Measurements from ENCODE around the gene ARFGEF3. TPM values are rescaled to one million over a fixed set of nuclear protein-coding genes. Genes with fewer than 3 reads are reported as not detected.

Gene ARFGEF3
- total RNA-seq, 1 experiment from 2014 or later = 5.2 TPM

- H3K27me3 ChIP-seq (replicated peaks; ENCODE audit: control insufficient read depth, insufficient read depth, low read length) = no peaks in the 10 kb centered on the region
- Mint-ChIP-seq H3K36me3 (ENCODE audit: insufficient read depth, unreplicated experiment) (no peaks in the 10 kb centered on the region), H3K27ac (ENCODE audit: unreplicated experiment) (peak overlapping the region; percentile 27), H3K9me3 (ENCODE audit: unreplicated experiment) (no peaks in the 10 kb centered on the region), H3K4me1 (ENCODE audit: low read depth, unreplicated experiment) (peaks cover 7% of the 10 kb centered on the region), H3K27me3 (ENCODE audit: insufficient read depth, unreplicated experiment) (no peaks in the 10 kb centered on the region), H3K4me3 (ENCODE audit: unreplicated experiment) (no peak overlapping the region)
- no peak overlapping the region for H3K4me3 ChIP-seq (ENCODE audit: low read depth, low read length)
- ChIA-PET POLR2A (no interaction called here), CTCF (no interaction called here)
- no peak for TF ChIP-seq CTCF (IDR thresholded peaks at IDR 0.05; ENCODE audit: insufficient read depth in 1 of 2, low read depth in 1 of 2, low read length in 1 of 2, severe bottlenecking in 1 of 2, unreplicated experiment in 1 of 2)
- no peaks in the 10 kb centered on the region for H3K4me1 ChIP-seq
- intact Hi-C loops (cut with micrococcal nuclease; ENCODE audit: unreplicated experiment) = no loop called here
- H3K9me3 ChIP-seq = no peaks in the 10 kb centered on the region
- no peaks in the 10 kb centered on the region for H3K36me3 ChIP-seq (ENCODE audit: control insufficient read depth, insufficient read depth, low read length)
- DNase-seq = no peak
- BruUV-seq (replicated peaks) = no TSS peak
These were observed 53.5 kb downstream of the ARFGEF3 start for GRCh38 chr6:138215093-138215782.

GRCh38 chr6:138218449-138218848 lies 56.7 kb downstream of the ARFGEF3 start, which contains the start of gene PBOV1:
Gene PBOV1 (minus strand): TSS chr6:138218491. CDS start chr6:138218395, 96 bp downstream.
- CTCF ChIA-PET = no interaction called here
- no TSS peak for BruUV-seq (replicated peaks)
- Histone ChIP-seq H3K4me3 (ENCODE audit: low read depth, low read length) (no peak within 1 kb of the TSS), H3K27me3 (replicated peaks; ENCODE audit: control insufficient read depth, insufficient read depth, low read length) (no peaks in the 10 kb centered on the region), H3K36me3 (ENCODE audit: control insufficient read depth, insufficient read depth, low read length) (no peaks in the 10 kb centered on the region), H3K9me3 (no peaks in the 10 kb centered on the region), H3K4me1 (no peaks in the 10 kb centered on the region)
- no peaks in the 10 kb centered on the region for H3K9me3 Mint-ChIP-seq (ENCODE audit: unreplicated experiment)
- POLR2A ChIA-PET = no interaction called here
- intact Hi-C loops (cut with micrococcal nuclease; ENCODE audit: unreplicated experiment) = no loop called here
- no peaks in the 10 kb centered on the region for H3K36me3 Mint-ChIP-seq (ENCODE audit: insufficient read depth, unreplicated experiment)
- no peak for TF ChIP-seq CTCF (IDR thresholded peaks at IDR 0.05; ENCODE audit: insufficient read depth in 1 of 2, low read depth in 1 of 2, low read length in 1 of 2, severe bottlenecking in 1 of 2, unreplicated experiment in 1 of 2)
- H3K27ac Mint-ChIP-seq (ENCODE audit: unreplicated experiment) = no peak within 1 kb of the TSS
- DNase-seq = no peak
- peaks cover 7% of the 10 kb centered on the region for H3K4me1 Mint-ChIP-seq (ENCODE audit: low read depth, unreplicated experiment)
- no peak within 1 kb of the TSS for H3K4me3 Mint-ChIP-seq (ENCODE audit: unreplicated experiment)
- no peaks in the 10 kb centered on the region for H3K27me3 Mint-ChIP-seq (ENCODE audit: insufficient read depth, unreplicated experiment)

GRCh38 chr6:138219398-138219797 lies 57.7 kb downstream of the ARFGEF3 start:
- H3K27me3 Mint-ChIP-seq (ENCODE audit: insufficient read depth, unreplicated experiment) = no peaks in the 10 kb centered on the region
- POLR2A ChIA-PET = no interaction called here
- H3K4me1 Mint-ChIP-seq (ENCODE audit: low read depth, unreplicated experiment) = peaks cover 7% of the 10 kb centered on the region
- no peaks in the 10 kb centered on the region for H3K9me3 Mint-ChIP-seq (ENCODE audit: unreplicated experiment)
- no peak overlapping the region for H3K4me3 Mint-ChIP-seq (ENCODE audit: unreplicated experiment)
- DNase-seq = no peak
- H3K27ac Mint-ChIP-seq (ENCODE audit: unreplicated experiment) = no peak overlapping the region
- Histone ChIP-seq H3K4me3 (ENCODE audit: low read depth, low read length) (no peak overlapping the region), H3K36me3 (ENCODE audit: control insufficient read depth, insufficient read depth, low read length) (no peaks in the 10 kb centered on the region), H3K27me3 (replicated peaks; ENCODE audit: control insufficient read depth, insufficient read depth, low read length) (no peaks in the 10 kb centered on the region), H3K4me1 (no peaks in the 10 kb centered on the region), H3K9me3 (no peaks in the 10 kb centered on the region)
- no peaks in the 10 kb centered on the region for H3K36me3 Mint-ChIP-seq (ENCODE audit: insufficient read depth, unreplicated experiment)
- BruUV-seq (replicated peaks) = no TSS peak
- intact Hi-C loops (cut with micrococcal nuclease; ENCODE audit: unreplicated experiment) = no loop called here
- CTCF ChIA-PET = no interaction called here
- no peak for TF ChIP-seq CTCF (IDR thresholded peaks at IDR 0.05; ENCODE audit: insufficient read depth in 1 of 2, low read depth in 1 of 2, low read length in 1 of 2, severe bottlenecking in 1 of 2, unreplicated experiment in 1 of 2)
